ENCODE measurements around the gene PEMT. TPM values are rescaled to one million over a fixed set of nuclear protein-coding genes. Genes with fewer than 3 reads are reported as not detected.

Gene PEMT
- total and polyA plus RNA-seq, 2 donors from 2014 or later = 36.8 to 52.1 TPM

GRCh38 chr17:17505610-17506171 is 85.8 kb downstream of the PEMT start:
- FAIRE-seq (no peak), DNase-seq (peak in 1 of 5 donors; percentile 70)
- H3K9ac ChIP-seq (ENCODE audit: low read length in 3 of 3) = no peak overlapping the region
- H3K36me3 ChIP-seq (ENCODE audit: control insufficient read depth in 2 of 3, insufficient read depth in 3 of 3, low read length in 3 of 3) = no peaks in the 10 kb centered on the region
- H3K4me3 ChIP-seq (ENCODE audit: low read length in 3 of 3) = no peak overlapping the region
- no peak overlapping the region for H3K27ac ChIP-seq (ENCODE audit: low read depth in 2 of 2, low read length in 2 of 2)
- H3K9me3 ChIP-seq (ENCODE audit: control insufficient read depth in 2 of 3, insufficient read depth in 1 of 3, low read length in 3 of 3) = no peaks in the 10 kb centered on the region
- no peaks in the 10 kb centered on the region for H3K27me3 ChIP-seq (ENCODE audit: control insufficient read depth, insufficient read depth, low read length)
- TF ChIP-seq CTCF (IDR thresholded peaks at IDR 0.05; ENCODE audit: borderline replicate concordance, extremely low read depth, insufficient read depth) = no peak
- intact Hi-C loops (cut with DNase I) = no loop called here
- no peaks in the 10 kb centered on the region for H3K4me1 ChIP-seq (ENCODE audit: control insufficient read depth in 2 of 3, insufficient read depth in 2 of 3, low read depth in 1 of 3, low read length in 3 of 3)

- intact Hi-C loops (cut with DNase I) = no loop called here
- Histone ChIP-seq H3K36me3 (ENCODE audit: control insufficient read depth in 2 of 3, insufficient read depth in 3 of 3, low read length in 3 of 3) (no peaks in the 10 kb centered on the region), H3K4me1 (ENCODE audit: control insufficient read depth in 2 of 3, insufficient read depth in 2 of 3, low read depth in 1 of 3, low read length in 3 of 3) (no peaks in the 10 kb centered on the region), H3K27ac (ENCODE audit: low read depth in 2 of 2, low read length in 2 of 2) (no peak overlapping the region), H3K4me3 (ENCODE audit: low read length in 3 of 3) (no peak overlapping the region), H3K27me3 (ENCODE audit: control insufficient read depth, insufficient read depth, low read length) (no peaks in the 10 kb centered on the region), H3K9ac (ENCODE audit: low read length in 3 of 3) (no peak overlapping the region), H3K9me3 (ENCODE audit: control insufficient read depth in 2 of 3, insufficient read depth in 1 of 3, low read length in 3 of 3) (no peaks in the 10 kb centered on the region)
- DNase-seq = peak in 1 of 5 donors; percentile 43
- TF ChIP-seq CTCF (IDR thresholded peaks at IDR 0.05; ENCODE audit: borderline replicate concordance, extremely low read depth, insufficient read depth) = no peak
- no peak for FAIRE-seq
Measured at GRCh38 chr17:17505151-17505550, 86.4 kb downstream of the PEMT start.

GRCh38 chr17:17504341-17505140 is 87.0 kb downstream of the PEMT start:
- H3K27me3 ChIP-seq (ENCODE audit: control insufficient read depth, insufficient read depth, low read length) = no peaks in the 10 kb centered on the region
- no peaks in the 10 kb centered on the region for H3K9me3 ChIP-seq (ENCODE audit: control insufficient read depth in 2 of 3, insufficient read depth in 1 of 3, low read length in 3 of 3)
- no peak overlapping the region for H3K9ac ChIP-seq (ENCODE audit: low read length in 3 of 3)
- peaks cover 0 to 3% (median 0%) of the 10 kb centered on the region in 3 donors for H3K4me1 ChIP-seq (ENCODE audit: control insufficient read depth in 2 of 3, insufficient read depth in 2 of 3, low read depth in 1 of 3, low read length in 3 of 3)
- no peaks in the 10 kb centered on the region for H3K36me3 ChIP-seq (ENCODE audit: control insufficient read depth in 2 of 3, insufficient read depth in 3 of 3, low read length in 3 of 3)
- TF ChIP-seq CTCF (IDR thresholded peaks at IDR 0.05; ENCODE audit: borderline replicate concordance, extremely low read depth, insufficient read depth) = no peak
- intact Hi-C loops (cut with DNase I) = no loop called here
- no peak overlapping the region for H3K27ac ChIP-seq (ENCODE audit: low read depth in 2 of 2, low read length in 2 of 2)
- FAIRE-seq (no peak), DNase-seq (peak in 1 of 5 donors; percentile 72)
- H3K4me3 ChIP-seq (ENCODE audit: low read length in 3 of 3) = no peak overlapping the region

Data from kidney (tissue), 14 donors.